Measurements from ENCODE around the gene ID2.

ID2 gene

GRCh38 chr2:8671176-8671575, 10.7 kb upstream of the ID2 start:
- no peak for DNase-seq

- DNase-seq, result no peak
Measured at GRCh38 chr2:8671802-8672201, 10.1 kb upstream of the ID2 start.

GRCh38 chr2:8672940-8673339, 8.9 kb upstream of the ID2 start:
- DNase-seq, result no peak

GRCh38 chr2:8673381-8673780, 8.5 kb upstream of the ID2 start:
- DNase-seq, result no peak

- DNase-seq, result no peak
Measured at GRCh38 chr2:8674420-8675009, 7.3 kb upstream of the ID2 start.

GRCh38 chr2:8675543-8675942, 6.3 kb upstream of the ID2 start:
- no peak for DNase-seq

GRCh38 chr2:8676191-8676920, 5.5 kb upstream of the ID2 start:
- DNase-seq, result peak; percentile 62

- DNase-seq, result no peak
Measured at GRCh38 chr2:8676921-8677645, 4.8 kb upstream of the ID2 start.

GRCh38 chr2:8677646-8678592, 3.9 kb upstream of the ID2 start:
- DNase-seq, result peak; percentile 23

- DNase-seq, result peak; percentile 93
Measured at GRCh38 chr2:8678731-8679566, 2.9 kb upstream of the ID2 start.

- DNase-seq, result no peak
Measured at GRCh38 chr2:8679567-8679826, 2.4 kb upstream of the ID2 start.

GRCh38 chr2:8679827-8680731, 1.8 kb upstream of the ID2 start:
- peak; percentile 30 for DNase-seq

GRCh38 chr2:8680822-8681760, 765 bp upstream of the ID2 start:
- DNase-seq, result peak; percentile 98

GRCh38 chr2:8682719-8683667, 1.1 kb downstream of the ID2 start:
- DNase-seq, result peak; percentile 62

- peak; percentile 64 for DNase-seq
Measured at GRCh38 chr2:8684540-8684877, 2.7 kb downstream of the ID2 start.

- DNase-seq, result peak; percentile 76
Measured at GRCh38 chr2:8684878-8685696, 3.2 kb downstream of the ID2 start.

- peak; percentile 82 for DNase-seq
Measured at GRCh38 chr2:8685697-8686358, 4.0 kb downstream of the ID2 start.
